ENCODE data around the gene KIF1A. TPM values are rescaled to one million over a fixed set of nuclear protein-coding genes. Genes with fewer than 3 reads are reported as not detected.

Gene KIF1A
- total RNA-seq, 2 experiments from 2014 or later = 9.0 to 10.2 TPM

- H3K9me3 Mint-ChIP-seq = no peaks in the 10 kb centered on the region
- TF ChIP-seq, protein P1, sequence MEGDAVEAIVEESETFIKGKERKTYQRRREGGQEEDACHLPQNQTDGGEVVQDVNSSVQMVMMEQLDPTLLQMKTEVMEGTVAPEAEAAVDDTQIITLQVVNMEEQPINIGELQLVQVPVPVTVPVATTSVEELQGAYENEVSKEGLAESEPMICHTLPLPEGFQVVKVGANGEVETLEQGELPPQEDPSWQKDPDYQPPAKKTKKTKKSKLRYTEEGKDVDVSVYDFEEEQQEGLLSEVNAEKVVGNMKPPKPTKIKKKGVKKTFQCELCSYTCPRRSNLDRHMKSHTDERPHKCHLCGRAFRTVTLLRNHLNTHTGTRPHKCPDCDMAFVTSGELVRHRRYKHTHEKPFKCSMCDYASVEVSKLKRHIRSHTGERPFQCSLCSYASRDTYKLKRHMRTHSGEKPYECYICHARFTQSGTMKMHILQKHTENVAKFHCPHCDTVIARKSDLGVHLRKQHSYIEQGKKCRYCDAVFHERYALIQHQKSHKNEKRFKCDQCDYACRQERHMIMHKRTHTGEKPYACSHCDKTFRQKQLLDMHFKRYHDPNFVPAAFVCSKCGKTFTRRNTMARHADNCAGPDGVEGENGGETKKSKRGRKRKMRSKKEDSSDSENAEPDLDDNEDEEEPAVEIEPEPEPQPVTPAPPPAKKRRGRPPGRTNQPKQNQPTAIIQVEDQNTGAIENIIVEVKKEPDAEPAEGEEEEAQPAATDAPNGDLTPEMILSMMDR (IDR thresholded peaks at IDR 0.05) = no peak
- POLR2A ChIA-PET = no interaction called here
- no peaks in the 10 kb centered on the region for H3K27me3 Mint-ChIP-seq
- no peak overlapping the region for H3K4me3 Mint-ChIP-seq
- H3K27ac Mint-ChIP-seq = no peak overlapping the region
- CTCF ChIA-PET = no interaction called here
- no peaks in the 10 kb centered on the region for H3K36me3 Mint-ChIP-seq (ENCODE audit: low read depth)
- no peaks in the 10 kb centered on the region for H3K4me1 Mint-ChIP-seq (ENCODE audit: low read depth)
- intact Hi-C loops (cut with micrococcal nuclease) = no loop called here
- no peak for DNase-seq
- no peak for ATAC-seq
Observed at GRCh38 chr2:240766072-240766471, 53.9 kb downstream of the KIF1A start.

- Mint-ChIP-seq H3K27me3 (no peaks in the 10 kb centered on the region), H3K4me3 (no peak overlapping the region), H3K27ac (no peak overlapping the region), H3K4me1 (ENCODE audit: low read depth) (no peaks in the 10 kb centered on the region), H3K36me3 (ENCODE audit: low read depth) (no peaks in the 10 kb centered on the region), H3K9me3 (no peaks in the 10 kb centered on the region)
- DNase-seq (no peak), ATAC-seq (no peak)
- CTCF ChIA-PET = no interaction called here
- TF ChIP-seq, protein P1 (IDR thresholded peaks at IDR 0.05) = no peak
- POLR2A ChIA-PET = no interaction called here
- intact Hi-C loops (cut with micrococcal nuclease) = no loop called here
Observed at GRCh38 chr2:240765007-240765406, 55.0 kb downstream of the KIF1A start.

DNA sequence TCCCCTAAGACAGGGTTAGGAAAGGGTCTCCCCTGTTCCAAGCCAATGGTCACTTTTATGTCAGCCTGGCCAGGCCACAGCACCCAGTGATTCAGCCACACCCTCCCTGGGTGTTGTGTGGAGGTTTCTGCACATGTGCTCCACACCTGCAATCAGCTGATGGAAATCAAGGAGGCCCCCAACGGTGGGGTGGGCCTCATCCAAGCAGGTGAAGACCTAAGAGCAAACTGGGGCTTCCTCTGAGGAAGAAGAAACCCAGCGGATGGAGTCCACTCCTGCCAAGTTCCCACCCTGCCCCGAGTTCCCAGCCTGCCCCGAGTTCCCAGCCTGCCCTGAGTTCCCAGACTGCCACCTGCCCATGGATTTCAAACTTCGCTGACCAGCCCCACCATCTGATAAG is 55.4 kb downstream of the KIF1A start:
- intact Hi-C loops (cut with micrococcal nuclease) = no loop called here
- H3K27me3 Mint-ChIP-seq = no peaks in the 10 kb centered on the region
- no peak overlapping the region for H3K27ac Mint-ChIP-seq
- no peak for DNase-seq
- ATAC-seq = no peak
- H3K36me3 Mint-ChIP-seq (ENCODE audit: low read depth) = no peaks in the 10 kb centered on the region
- ChIA-PET POLR2A (no interaction called here), CTCF (no interaction called here)
- no peak overlapping the region for H3K4me3 Mint-ChIP-seq
- peaks cover 2% of the 10 kb centered on the region for H3K4me1 Mint-ChIP-seq (ENCODE audit: low read depth)
- H3K9me3 Mint-ChIP-seq = no peaks in the 10 kb centered on the region
- TF ChIP-seq, protein P1 (IDR thresholded peaks at IDR 0.05) = no peak

DNA sequence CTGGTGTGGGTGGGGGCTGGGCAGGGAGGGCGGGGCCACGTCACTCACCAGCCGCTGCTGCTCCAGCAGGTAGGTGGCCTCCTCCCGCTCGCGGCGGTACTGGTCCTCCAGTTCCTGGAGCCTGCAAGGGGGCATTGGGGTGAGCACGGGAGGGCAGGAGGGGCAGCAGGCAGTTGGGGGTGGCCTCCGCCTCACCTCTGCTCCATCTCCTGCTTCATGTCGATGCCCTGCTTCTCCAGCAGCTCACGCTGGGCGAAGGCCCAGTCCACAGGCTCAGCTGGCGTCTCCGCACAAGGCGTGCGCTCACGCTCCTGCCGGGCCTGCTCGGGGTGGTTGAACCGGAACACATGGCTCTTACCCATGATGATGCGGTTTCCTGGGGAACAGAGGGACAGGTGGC is 57.0 kb downstream of the KIF1A start:
- Mint-ChIP-seq H3K4me1 (ENCODE audit: low read depth) (peaks cover 11% of the 10 kb centered on the region), H3K27me3 (no peaks in the 10 kb centered on the region), H3K4me3 (no peak overlapping the region), H3K27ac (no peak overlapping the region), H3K36me3 (ENCODE audit: low read depth) (no peaks in the 10 kb centered on the region), H3K9me3 (no peaks in the 10 kb centered on the region)
- ChIA-PET POLR2A (no interaction called here), CTCF (no interaction called here)
- ATAC-seq (no peak), DNase-seq (no peak)
- intact Hi-C loops (cut with micrococcal nuclease) = no loop called here
- TF ChIP-seq, protein P1 (IDR thresholded peaks at IDR 0.05) = no peak

DNA sequence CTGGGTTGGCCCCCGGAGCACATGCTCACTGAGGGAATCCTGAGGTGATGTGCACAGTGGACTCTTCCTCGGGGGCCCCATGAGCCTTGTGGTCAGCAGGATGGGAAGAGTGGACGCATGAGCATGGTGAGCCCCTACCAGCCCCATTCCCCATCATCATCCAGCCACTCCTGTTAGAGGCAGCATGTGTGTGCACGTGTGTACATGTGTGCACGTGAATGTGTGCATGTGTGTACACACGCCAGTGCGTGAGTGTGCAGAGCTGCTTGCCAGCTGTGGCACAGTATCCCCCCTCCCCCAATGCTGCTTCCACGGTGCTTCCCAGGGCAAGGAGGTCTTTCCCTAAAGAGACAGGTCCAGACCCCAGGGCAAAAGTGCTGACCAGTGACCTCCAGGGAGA is 57.8 kb downstream of the KIF1A start:
- CTCF ChIA-PET = no interaction called here
- intact Hi-C loops (cut with micrococcal nuclease) = no loop called here

More for the DNA sequence above, 57.8 kb downstream of the KIF1A start:
- no peak overlapping the region for H3K4me3 Mint-ChIP-seq
- TF ChIP-seq, protein P1 (IDR thresholded peaks at IDR 0.05) = no peak
- H3K36me3 Mint-ChIP-seq (ENCODE audit: low read depth) = no peaks in the 10 kb centered on the region
- no peak overlapping the region for H3K27ac Mint-ChIP-seq
- ATAC-seq = no peak
- H3K27me3 Mint-ChIP-seq = no peaks in the 10 kb centered on the region
- DNase-seq = no peak
- POLR2A ChIA-PET = no interaction called here
- peaks cover 11% of the 10 kb centered on the region for H3K4me1 Mint-ChIP-seq (ENCODE audit: low read depth)
- H3K9me3 Mint-ChIP-seq = no peaks in the 10 kb centered on the region
